GM23248 (cell line): ENCODE results near the gene SLC25A11.

Experiments
- EZH2 ChIP-seq: fragments of 200-600 bp; sonication (generic); IDR thresholded peaks from 2 replicates; pipeline ENCODE4 v1.6.1; 2018; ENCODE audit warnings: antibody characterized with exemption, mild to moderate bottlenecking; ENCODE audit not compliant: insufficient read depth, poor library complexity, severe bottlenecking
- EZH2phosphoT487 ChIP-seq: fragments of 200-600 bp; sonication (generic); IDR thresholded peaks from 2 replicates; pipeline ENCODE4 v1.6.1; 2018; ENCODE audit warnings: antibody characterized with exemption, moderate library complexity, mild to moderate bottlenecking, low read depth; ENCODE audit not compliant: insufficient read depth

GRCh38 chr17:4980644-4981216 is 40.9 kb upstream of the SLC25A11 start:
- TF ChIP-seq EZH2 (no peak), EZH2phosphoT487 (no peak)
